SK-N-SH (cell line): ENCODE data around the gene GADL1. TPM values are rescaled to one million over a fixed set of nuclear protein-coding genes. Genes with fewer than 3 reads are reported as not detected.

ENCODE experiments used
- CTCF ChIA-PET: fragments of 300-600, 350-600 bp; formaldehyde crosslinking; extraction: SDS; loops from one replicate; lab custom pipeline; 2021; lab: Yijun Ruan, JAX
- POLR2A ChIA-PET: fragments of 350-600 bp; sonication (Branson Sonifier 250); formaldehyde crosslinking; extraction: SDS; loops from one replicate; lab custom pipeline; 2020; ENCODE audit warnings: antibody characterized with exemption, inconsistent platforms; lab: Yijun Ruan, JAX
- DNase-seq: peaks from one replicate; pipeline ENCODE4 v3.0.0; 2012
- H2AFZ ChIP-seq: fragments of 200-600 bp; sonication (generic); 2 replicates; pipeline ENCODE4 v1.8.1; 2016; ENCODE audit warnings: antibody characterized with exemption, mild to moderate bottlenecking, low read depth
- H3F3A ChIP-seq: fragments of 200-600 bp; sonication (generic); replicated peaks from 2 replicates; pipeline ENCODE3; 2016; ENCODE audit warnings: antibody characterized with exemption, mild to moderate bottlenecking; ENCODE audit not compliant: insufficient read depth
- H3K27ac ChIP-seq, 2 experiments: fragments of 200-500 bp in 1 of 2; fragments of 200-600 bp in 1 of 2; sonication (Bioruptor generic) in 1 of 2; sonication (generic), shearing (Covaris generic) in 1 of 2; 2 replicates each; pipeline versions ENCODE4 v1.5.1 to v1.6.1; 2014 to 2016; ENCODE audit warnings: low read depth in 2 of 2, inconsistent platforms in 1 of 2, low read length in 1 of 2, mild to moderate bottlenecking in 1 of 2, mixed read lengths in 1 of 2
- H3K27me3 ChIP-seq: fragments of 200-600 bp; sonication (generic), shearing (Covaris generic); 2 replicates; pipeline ENCODE4 v1.6.1; 2016; ENCODE audit warnings: mixed run types; ENCODE audit not compliant: insufficient read depth
- H3K36me3 ChIP-seq, 2 experiments: fragments of 200-500 bp in 1 of 2; fragments of 200-600 bp in 1 of 2; sonication (Bioruptor generic) in 1 of 2; sonication (generic) in 1 of 2; replicated peaks in 1 of 2; 2 replicates each; pipeline versions ENCODE3 to v1.5.1; 2014 to 2016; ENCODE audit warnings: low read length in 1 of 2, mild to moderate bottlenecking in 1 of 2; ENCODE audit not compliant: insufficient read depth in 2 of 2, control insufficient read depth in 1 of 2
- H3K4me1 ChIP-seq, 2 experiments: fragments of 200-500 bp in 1 of 2; fragments of 200-600 bp in 1 of 2; sonication (Bioruptor generic) in 1 of 2; sonication (generic), shearing (Covaris generic) in 1 of 2; 2 replicates each; pipeline versions ENCODE4 v1.5.1 to v1.6.1; 2014 to 2016; ENCODE audit warnings: low read depth in 1 of 2, low read length in 1 of 2, mixed run types in 1 of 2; ENCODE audit not compliant: insufficient read depth in 2 of 2, control insufficient read depth in 1 of 2
- H3K4me2 ChIP-seq: fragments of 200-600 bp; sonication (generic), shearing (Covaris generic); 2 replicates; pipeline ENCODE4 v1.6.1; 2017; ENCODE audit warnings: mixed run types
- H3K4me3 ChIP-seq, 2 experiments: fragments of 200-500 bp in 1 of 2; fragments of 200-600 bp in 1 of 2; sonication (Bioruptor generic) in 1 of 2; sonication (generic), shearing (Covaris generic) in 1 of 2; 2 replicates each; pipeline versions ENCODE4 v1.5.1 to v1.8.1; 2014 to 2016; ENCODE audit warnings: low read depth in 2 of 2, inconsistent platforms in 1 of 2, low read length in 1 of 2, mild to moderate bottlenecking in 1 of 2, mixed read lengths in 1 of 2, moderate library complexity in 1 of 2
- H3K79me2 ChIP-seq: fragments of 200-600 bp; sonication (generic); 2 replicates; pipeline ENCODE4 v1.8.1; 2017; ENCODE audit warnings: mild to moderate bottlenecking; ENCODE audit not compliant: insufficient read depth
- H3K9ac ChIP-seq: fragments of 200-600 bp; sonication (generic); 2 replicates; pipeline ENCODE4 v1.6.1; 2017; ENCODE audit warnings: mixed run types
- H3K9me2 ChIP-seq: fragments of 200-600 bp; sonication (generic); 2 replicates; pipeline ENCODE4 v1.6.1; 2017; ENCODE audit warnings: mixed run types
- H3K9me3 ChIP-seq: fragments of 200-600 bp; sonication (generic); 2 replicates; pipeline ENCODE4 v1.6.1; 2017; ENCODE audit warnings: mixed run types, mild to moderate bottlenecking, moderate library complexity
- H4K20me1 ChIP-seq: fragments of 200-600 bp; sonication (generic); 2 replicates; pipeline ENCODE4 v1.6.1; 2017; ENCODE audit warnings: mild to moderate bottlenecking, mixed run types; ENCODE audit not compliant: insufficient read depth
- CHD2 ChIP-seq: fragments of 150-350 bp; IDR thresholded peaks from 2 replicates; pipeline ENCODE4 v1.6.1; 2018; ENCODE audit warnings: low read length; ENCODE audit not compliant: partially characterized antibody
- ELF1 ChIP-seq: IDR thresholded peaks from 2 replicates; pipeline ENCODE4 v1.4.0; 2012
- FOSL2 ChIP-seq: IDR thresholded peaks from 2 replicates; pipeline ENCODE4 v1.4.0; 2012; ENCODE audit warnings: low read depth, mild to moderate bottlenecking, moderate library complexity, borderline replicate concordance
- GATA2 ChIP-seq: sonication (generic); formaldehyde crosslinking; IDR thresholded peaks from 2 replicates; pipeline ENCODE4 v1.5.0; 2020; ENCODE audit warnings: mild to moderate bottlenecking, missing genetic modification reagents
- MAX ChIP-seq: IDR thresholded peaks from 2 replicates; pipeline ENCODE4 v1.4.0; 2012; ENCODE audit warnings: low read depth
- MXI1 ChIP-seq: IDR thresholded peaks from 2 replicates; pipeline ENCODE4 v1.6.1; 2012; ENCODE audit warnings: mild to moderate bottlenecking, low read depth, low read length, improper control_type of control experiment
- NFIC ChIP-seq: IDR thresholded peaks from 2 replicates; pipeline ENCODE4 v1.4.0; 2012; ENCODE audit warnings: borderline replicate concordance
- NRF1 ChIP-seq: IDR thresholded peaks from 2 replicates; pipeline ENCODE4 v1.6.1; 2012; ENCODE audit warnings: low read depth, mild to moderate bottlenecking, low read length
- POLR2AphosphoS5 ChIP-seq: IDR thresholded peaks from 2 replicates; pipeline ENCODE4 v1.6.1; 2012; ENCODE audit warnings: low read depth, low read length
- RAD21 ChIP-seq: IDR thresholded peaks from 2 replicates; pipeline ENCODE4 v1.6.1; 2012; ENCODE audit warnings: mild to moderate bottlenecking, low read length
- RCOR1 ChIP-seq: fragments of 150-350 bp; IDR thresholded peaks from 2 replicates; pipeline ENCODE4 v1.6.1; 2017; ENCODE audit warnings: antibody characterized with exemption, low read length
- RXRA ChIP-seq: IDR thresholded peaks from 2 replicates; pipeline ENCODE4 v1.4.0; 2012; ENCODE audit warnings: low read depth, mild to moderate bottlenecking, borderline replicate concordance
- SMC3 ChIP-seq: IDR thresholded peaks from 2 replicates; pipeline ENCODE4 v1.6.1; 2012; ENCODE audit warnings: low read depth, low read length, improper control_type of control experiment
- TAF1 ChIP-seq: IDR thresholded peaks from 2 replicates; pipeline ENCODE4 v1.6.1; 2012; ENCODE audit warnings: low read depth, mild to moderate bottlenecking, low read length, moderate library complexity, borderline replicate concordance
- TCF12 ChIP-seq: IDR thresholded peaks from 2 replicates; pipeline ENCODE4 v1.4.0; 2012
- TEAD4 ChIP-seq: IDR thresholded peaks from 2 replicates; pipeline ENCODE4 v1.4.0; 2012; ENCODE audit warnings: mild to moderate bottlenecking, borderline replicate concordance; ENCODE audit not compliant: insufficient read depth
- USF1 ChIP-seq: IDR thresholded peaks from 2 replicates; pipeline ENCODE4 v1.4.0; 2012; ENCODE audit warnings: low read depth, borderline replicate concordance
- USF2 ChIP-seq: fragments of 150-350 bp; IDR thresholded peaks from 2 replicates; pipeline ENCODE4 v1.6.1; 2017; ENCODE audit warnings: antibody characterized with exemption, low read length, low read depth, borderline replicate concordance
- WGBS: methylation state at CpG from one replicate; pipeline ENCODE4 v1.1.6; 2017; ENCODE audit warnings: low lambda C conversion rate; 5-methylcytosine and 5-hydroxymethylcytosine counted together
- polyA plus RNA-seq, 3 experiments: library from polyadenylated mRNA; depleted of rRNA; stranded (reverse); fragments of >200 nt; gene quantifications; 2 replicates each; pipeline ENCODE4 v1.2.3, GENCODE V29; 2012
- TF ChIP-seq, protein P1 (sequence below): fragments of 150-350 bp; IDR thresholded peaks from 2 replicates; pipeline ENCODE4 v1.6.1; 2016; ENCODE audit warnings: mild to moderate bottlenecking, low read depth, low read length

GADL1 gene
- polyA plus RNA-seq, 1 of the 3 experiments (the other 2 are of a cell fraction), result not detected

DNA sequence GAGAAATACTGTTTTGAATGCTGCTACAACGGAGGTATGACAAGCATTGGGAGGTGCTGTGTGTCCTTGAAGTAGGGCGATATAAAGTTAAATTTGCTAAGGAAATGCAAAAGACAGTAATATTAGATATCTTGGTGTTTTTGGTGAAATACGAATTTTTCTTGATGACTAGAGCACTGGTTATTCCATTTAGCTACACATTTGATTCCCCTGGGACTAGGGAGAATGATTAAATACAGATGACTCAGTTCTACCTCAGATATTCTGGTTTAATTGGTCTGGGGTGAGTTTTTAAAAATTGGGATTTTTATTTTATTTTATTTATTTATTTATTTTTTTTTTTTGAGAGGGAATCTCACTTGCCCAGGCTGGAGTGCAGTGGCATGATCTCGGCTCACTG, 18.7 kb upstream of the GADL1 start:
- H3K9me3 ChIP-seq, result no peaks in the 10 kb centered on the region
- H3K4me3 ChIP-seq, result no peak overlapping the region
- H2AFZ ChIP-seq, result no peak overlapping the region
- H3F3A ChIP-seq, result no peaks in the 10 kb centered on the region
- H3K9me2 ChIP-seq, result no peaks in the 10 kb centered on the region
- no peak overlapping the region for H3K4me2 ChIP-seq
- DNase-seq, result no peak
- H3K4me1 ChIP-seq, result no peaks in the 10 kb centered on the region
- no peak overlapping the region for H3K27ac ChIP-seq
- no peaks in the 10 kb centered on the region for H3K36me3 ChIP-seq
- no peaks in the 10 kb centered on the region for H3K79me2 ChIP-seq
- WGBS, result 51% methylated on average over 4 of the region's 4 CpGs
- TF ChIP-seq USF1, result no peak
- no peak for TF ChIP-seq RAD21
- no peak for TF ChIP-seq POLR2AphosphoS5
- TF ChIP-seq GATA2 (CRISPR knock-in tag), result no peak
- no peak for TF ChIP-seq TCF12
- TF ChIP-seq TAF1, result no peak
- TF ChIP-seq FOSL2, result no peak
- TF ChIP-seq RXRA, result no peak
- TF ChIP-seq, protein P1, sequence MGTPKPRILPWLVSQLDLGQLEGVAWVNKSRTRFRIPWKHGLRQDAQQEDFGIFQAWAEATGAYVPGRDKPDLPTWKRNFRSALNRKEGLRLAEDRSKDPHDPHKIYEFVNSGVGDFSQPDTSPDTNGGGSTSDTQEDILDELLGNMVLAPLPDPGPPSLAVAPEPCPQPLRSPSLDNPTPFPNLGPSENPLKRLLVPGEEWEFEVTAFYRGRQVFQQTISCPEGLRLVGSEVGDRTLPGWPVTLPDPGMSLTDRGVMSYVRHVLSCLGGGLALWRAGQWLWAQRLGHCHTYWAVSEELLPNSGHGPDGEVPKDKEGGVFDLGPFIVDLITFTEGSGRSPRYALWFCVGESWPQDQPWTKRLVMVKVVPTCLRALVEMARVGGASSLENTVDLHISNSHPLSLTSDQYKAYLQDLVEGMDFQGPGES, result no peak
- no peak for TF ChIP-seq TEAD4
- TF ChIP-seq ELF1, result no peak
- TF ChIP-seq MAX, result no peak
- TF ChIP-seq USF2, result no peak
- no peak for TF ChIP-seq NFIC
- no peak for TF ChIP-seq CHD2
- no peak for TF ChIP-seq NRF1
- no peak for TF ChIP-seq RCOR1
- TF ChIP-seq SMC3, result no peak
- no peak for TF ChIP-seq MXI1
- ChIA-PET POLR2A (no interaction called here), CTCF (interaction anchor here (1.2 kb wide), 1 partner anchor 21 kb away, joined by 3 read pairs; no protein-coding TSS in a partner anchor)
- H3K27me3 ChIP-seq, result no peaks in the 10 kb centered on the region
- H4K20me1 ChIP-seq, result no peaks in the 10 kb centered on the region
- no peak overlapping the region for H3K9ac ChIP-seq
